Smooth muscle cell (in vitro differentiated cells): ENCODE results near the gene SLC35B2. TPM values are rescaled to one million over a fixed set of nuclear protein-coding genes. Genes with fewer than 3 reads are reported as not detected.

Source experiments
- DNase-seq: peaks from one replicate; lab custom pipeline; 2025; ENCODE audit not compliant: unreplicated experiment; lab: John Stamatoyannopoulos, UW
- H2AFZ ChIP-seq: fragments of 200-600 bp; sonication (generic); 2 replicates; pipeline ENCODE4 v1.6.0; 2016; ENCODE audit warnings: antibody characterized with exemption, low read depth, mild to moderate bottlenecking
- H3F3A ChIP-seq: fragments of 200-600 bp; sonication (generic); 2 replicates; pipeline ENCODE4 v1.6.0; 2017; ENCODE audit warnings: antibody characterized with exemption, low read depth
- H3K27ac ChIP-seq: fragments of 200-600 bp; sonication (generic); 2 replicates; pipeline ENCODE4 v1.5.1; 2016; ENCODE audit warnings: low read depth, mild to moderate bottlenecking
- H3K27me3 ChIP-seq: fragments of 200-600 bp; sonication (generic); 2 replicates; pipeline ENCODE4 v1.6.1; 2016; ENCODE audit warnings: low read depth, mild to moderate bottlenecking
- H3K36me3 ChIP-seq: fragments of 200-600 bp; sonication (generic); 2 replicates; pipeline ENCODE4 v1.5.1; 2016; ENCODE audit warnings: low read depth
- H3K4me1 ChIP-seq: fragments of 200-600 bp; sonication (generic); 2 replicates; pipeline ENCODE4 v1.5.1; 2016; ENCODE audit warnings: low read depth
- H3K4me2 ChIP-seq: fragments of 200-600 bp; sonication (generic); 2 replicates; pipeline ENCODE4 v1.6.0; 2016; ENCODE audit warnings: mild to moderate bottlenecking
- H3K4me3 ChIP-seq: fragments of 200-600 bp; sonication (generic); 2 replicates; pipeline ENCODE4 v1.5.1; 2016; ENCODE audit warnings: mild to moderate bottlenecking
- H3K79me2 ChIP-seq: fragments of 200-600 bp; sonication (generic); 2 replicates; pipeline ENCODE4 v1.6.0; 2016; ENCODE audit warnings: low read depth, mild to moderate bottlenecking
- H3K9ac ChIP-seq: fragments of 200-600 bp; sonication (generic); 2 replicates; pipeline ENCODE4 v1.6.0; 2016; ENCODE audit warnings: low read depth
- H3K9me3 ChIP-seq: fragments of 200-600 bp; sonication (generic); replicated peaks from 2 replicates; pipeline ENCODE4 v1.5.1; 2016; ENCODE audit warnings: low read depth
- H4K20me1 ChIP-seq: fragments of 200-600 bp; sonication (generic); 2 replicates; pipeline ENCODE4 v1.6.0; 2016; ENCODE audit warnings: low read depth
- WGBS: methylation state at CpG from one replicate; pipeline ENCODE4 v1.1.7; 2016; ENCODE audit warnings: low lambda C conversion rate; 5-methylcytosine and 5-hydroxymethylcytosine counted together
- polyA plus RNA-seq: library from polyadenylated mRNA; unstranded; fragments of >200 nt; fragmentation: Nextera tagmentation; extraction: Ambion mirVana; gene quantifications from 2 replicates; pipeline ENCODE4 v1.2.1, GENCODE V29; 2016
- total RNA-seq: library from RNA; depleted of rRNA; stranded (reverse); fragments of >200 nt; gene quantifications from 2 replicates; pipeline ENCODE4 v1.2.3, GENCODE V29; 2014
- TF ChIP-seq, protein P1 (sequence below): fragments of 200-600 bp; sonication (generic); IDR thresholded peaks from 2 replicates; pipeline ENCODE4 v1.5.1; 2017; ENCODE audit warnings: borderline replicate concordance, mild to moderate bottlenecking, antibody characterized with exemption; ENCODE audit not compliant: insufficient read depth, poor library complexity, severe bottlenecking

Gene SLC35B2
- total and polyA plus RNA-seq, 2 experiments from 2014 or later, result 68.6 to 112 TPM

DNA sequence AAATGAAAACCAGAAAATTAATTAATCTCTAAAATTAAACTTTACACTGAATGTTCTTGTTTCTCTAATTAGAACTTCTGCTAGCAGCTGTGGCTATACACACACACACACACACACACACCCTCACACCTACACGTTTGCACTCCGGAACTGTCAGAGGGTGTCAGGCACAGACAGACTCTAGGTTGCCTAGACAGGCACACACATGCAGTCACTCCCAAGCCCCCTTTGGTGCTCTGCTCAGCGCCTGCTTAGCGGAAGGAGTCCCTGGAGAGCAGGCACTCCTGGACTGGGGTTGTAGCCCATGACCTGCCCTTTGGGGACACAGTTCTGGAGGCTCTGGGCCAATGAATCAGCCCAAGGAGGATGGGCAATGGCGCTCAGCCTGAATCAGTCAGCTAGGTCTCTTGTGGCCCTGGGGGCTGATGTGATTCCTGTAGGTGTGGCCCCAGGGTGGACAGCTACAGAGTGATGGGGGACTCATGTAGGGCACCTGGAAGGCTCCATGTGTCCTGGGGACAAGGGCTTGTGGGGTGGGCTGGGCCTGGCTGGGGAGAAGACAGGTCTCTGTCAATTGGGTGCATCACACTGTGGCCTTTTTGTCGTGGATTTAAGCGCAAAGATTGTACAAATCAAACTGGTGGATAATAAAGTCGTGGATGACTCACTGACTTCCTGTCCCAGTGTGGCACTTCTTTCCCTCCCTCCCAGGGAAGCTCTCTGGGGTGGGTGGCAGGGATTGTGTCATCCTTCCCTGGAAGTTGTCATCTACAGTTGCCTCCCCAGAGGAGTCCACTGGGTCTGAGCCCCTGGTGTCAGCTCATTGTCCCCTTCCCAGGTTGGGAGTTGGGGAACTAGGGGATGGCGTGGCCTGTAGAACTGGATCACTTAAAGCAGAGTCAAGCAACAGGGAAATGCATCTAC lies 21.7 kb upstream of the SLC35B2 start:
- Histone ChIP-seq H3K27ac (no peak overlapping the region), H4K20me1 (no peaks in the 10 kb centered on the region), H3F3A (no peaks in the 10 kb centered on the region), H3K4me1 (no peaks in the 10 kb centered on the region), H3K36me3 (no peaks in the 10 kb centered on the region), H3K79me2 (no peaks in the 10 kb centered on the region), H3K4me2 (no peak overlapping the region), H3K9me3 (no peaks in the 10 kb centered on the region), H2AFZ (no peak overlapping the region), H3K9ac (no peak overlapping the region), H3K27me3 (peaks cover 66% of the 10 kb centered on the region), H3K4me3 (no peak overlapping the region)
- no peak for DNase-seq
- TF ChIP-seq, protein P1, sequence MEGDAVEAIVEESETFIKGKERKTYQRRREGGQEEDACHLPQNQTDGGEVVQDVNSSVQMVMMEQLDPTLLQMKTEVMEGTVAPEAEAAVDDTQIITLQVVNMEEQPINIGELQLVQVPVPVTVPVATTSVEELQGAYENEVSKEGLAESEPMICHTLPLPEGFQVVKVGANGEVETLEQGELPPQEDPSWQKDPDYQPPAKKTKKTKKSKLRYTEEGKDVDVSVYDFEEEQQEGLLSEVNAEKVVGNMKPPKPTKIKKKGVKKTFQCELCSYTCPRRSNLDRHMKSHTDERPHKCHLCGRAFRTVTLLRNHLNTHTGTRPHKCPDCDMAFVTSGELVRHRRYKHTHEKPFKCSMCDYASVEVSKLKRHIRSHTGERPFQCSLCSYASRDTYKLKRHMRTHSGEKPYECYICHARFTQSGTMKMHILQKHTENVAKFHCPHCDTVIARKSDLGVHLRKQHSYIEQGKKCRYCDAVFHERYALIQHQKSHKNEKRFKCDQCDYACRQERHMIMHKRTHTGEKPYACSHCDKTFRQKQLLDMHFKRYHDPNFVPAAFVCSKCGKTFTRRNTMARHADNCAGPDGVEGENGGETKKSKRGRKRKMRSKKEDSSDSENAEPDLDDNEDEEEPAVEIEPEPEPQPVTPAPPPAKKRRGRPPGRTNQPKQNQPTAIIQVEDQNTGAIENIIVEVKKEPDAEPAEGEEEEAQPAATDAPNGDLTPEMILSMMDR, result no peak
- WGBS, result 68% methylated on average over 9 of the region's 9 CpGs

DNA sequence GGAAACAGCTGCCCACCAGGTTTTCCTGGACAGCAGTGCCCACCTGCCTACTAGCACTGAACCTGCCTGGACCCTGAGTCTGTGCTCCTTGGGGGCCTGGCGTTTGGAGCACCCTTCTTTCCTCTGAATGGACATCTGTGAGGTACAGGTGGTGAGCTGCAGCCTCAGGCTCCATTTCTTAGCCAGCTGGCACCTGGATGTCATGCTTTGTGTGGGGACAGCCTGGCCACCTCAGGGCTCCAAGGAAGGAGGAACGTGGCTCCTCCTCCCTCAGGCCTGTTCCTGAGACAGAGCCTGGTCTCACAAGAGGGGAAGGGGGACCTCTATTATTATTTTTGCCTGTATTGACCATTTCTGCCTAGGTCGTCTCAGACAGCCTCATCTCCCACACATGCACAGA lies 21.0 kb upstream of the SLC35B2 start:
- Histone ChIP-seq H2AFZ (no peak overlapping the region), H3F3A (no peaks in the 10 kb centered on the region), H4K20me1 (no peaks in the 10 kb centered on the region), H3K79me2 (no peaks in the 10 kb centered on the region), H3K4me1 (no peaks in the 10 kb centered on the region), H3K27ac (no peak overlapping the region), H3K36me3 (no peaks in the 10 kb centered on the region), H3K9me3 (no peaks in the 10 kb centered on the region), H3K4me2 (no peak overlapping the region), H3K9ac (no peak overlapping the region), H3K4me3 (no peak overlapping the region), H3K27me3 (peaks cover 62% of the 10 kb centered on the region)
- no peak for DNase-seq
- TF ChIP-seq, protein P1, result no peak
- 66% methylated on average over 3 of the region's 3 CpGs for WGBS

DNA sequence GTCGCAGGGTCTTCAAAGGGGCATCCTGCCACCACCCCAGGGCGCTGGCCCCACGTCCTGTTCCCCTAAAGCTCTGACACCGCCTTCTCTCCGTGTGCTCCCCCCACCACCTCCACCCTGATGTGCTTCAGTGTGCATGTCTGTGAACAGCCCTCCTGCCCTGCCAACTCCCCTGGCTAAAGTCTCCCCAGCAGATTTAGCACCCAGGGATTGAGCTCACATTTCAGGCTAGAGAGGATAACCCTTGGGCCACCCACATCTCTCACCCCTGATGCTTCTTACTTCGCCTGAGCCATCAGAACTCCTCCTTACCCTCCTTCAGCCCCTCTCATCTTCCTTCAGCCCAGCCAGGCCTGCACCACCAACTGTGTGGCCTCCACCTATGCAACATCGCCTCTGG lies 20.4 kb upstream of the SLC35B2 start:
- H3K27me3 ChIP-seq, result peaks cover 64% of the 10 kb centered on the region

More for the DNA sequence above, 20.4 kb upstream of the SLC35B2 start:
- H3F3A ChIP-seq, result no peaks in the 10 kb centered on the region
- H3K4me1 ChIP-seq, result no peaks in the 10 kb centered on the region
- no peaks in the 10 kb centered on the region for H3K36me3 ChIP-seq
- WGBS, result 85% methylated on average over 7 of the region's 7 CpGs
- H3K9ac ChIP-seq, result no peak overlapping the region
- H3K9me3 ChIP-seq, result no peaks in the 10 kb centered on the region
- TF ChIP-seq, protein P1, result no peak
- DNase-seq, result no peak
- no peaks in the 10 kb centered on the region for H3K79me2 ChIP-seq
- H3K4me3 ChIP-seq, result no peak overlapping the region
- no peaks in the 10 kb centered on the region for H4K20me1 ChIP-seq
- H3K27ac ChIP-seq, result no peak overlapping the region
- no peak overlapping the region for H2AFZ ChIP-seq
- H3K4me2 ChIP-seq, result no peak overlapping the region
